GM19193 (cell line): ENCODE data around the gene IVD.

ENCODE experiments used
- POLR2A ChIP-seq: IDR thresholded peaks from 4 replicates; pipeline ENCODE4 v1.6.1; 2011; ENCODE audit not compliant: insufficient read depth, insufficient read length; ENCODE audit errors: extremely low read depth

Gene IVD

GRCh38 chr15:40421246-40422157 is 15.9 kb downstream of the IVD start:
- no peak for TF ChIP-seq POLR2A

- TF ChIP-seq POLR2A = no peak
Measured at GRCh38 chr15:40424483-40425115, 19.0 kb downstream of the IVD start.

- no peak for TF ChIP-seq POLR2A
Measured at GRCh38 chr15:40425681-40426080, 20.1 kb downstream of the IVD start.

GRCh38 chr15:40427188-40427587 is 21.6 kb downstream of the IVD start:
- TF ChIP-seq POLR2A = no peak

- TF ChIP-seq POLR2A = no peak
Measured at GRCh38 chr15:40428185-40428584, 22.6 kb downstream of the IVD start.

GRCh38 chr15:40429068-40429710 is 23.6 kb downstream of the IVD start:
- TF ChIP-seq POLR2A = no peak

GRCh38 chr15:40430271-40430805 is 24.7 kb downstream of the IVD start:
- TF ChIP-seq POLR2A = no peak

GRCh38 chr15:40435023-40435709 is 29.6 kb downstream of the IVD start:
- no peak for TF ChIP-seq POLR2A

GRCh38 chr15:40435710-40436089 is 30.1 kb downstream of the IVD start:
- no peak for TF ChIP-seq POLR2A

GRCh38 chr15:40436116-40436891 is 30.7 kb downstream of the IVD start:
- no peak for TF ChIP-seq POLR2A

GRCh38 chr15:40436892-40437751 is 31.5 kb downstream of the IVD start:
- TF ChIP-seq POLR2A = no peak

GRCh38 chr15:40437752-40438687 is 32.4 kb downstream of the IVD start:
- TF ChIP-seq POLR2A = no peak
